ENCODE data around the gene TDRD1. TPM values are rescaled to one million over a fixed set of nuclear protein-coding genes. Genes with fewer than 3 reads are reported as not detected.

TDRD1 gene, protein sequence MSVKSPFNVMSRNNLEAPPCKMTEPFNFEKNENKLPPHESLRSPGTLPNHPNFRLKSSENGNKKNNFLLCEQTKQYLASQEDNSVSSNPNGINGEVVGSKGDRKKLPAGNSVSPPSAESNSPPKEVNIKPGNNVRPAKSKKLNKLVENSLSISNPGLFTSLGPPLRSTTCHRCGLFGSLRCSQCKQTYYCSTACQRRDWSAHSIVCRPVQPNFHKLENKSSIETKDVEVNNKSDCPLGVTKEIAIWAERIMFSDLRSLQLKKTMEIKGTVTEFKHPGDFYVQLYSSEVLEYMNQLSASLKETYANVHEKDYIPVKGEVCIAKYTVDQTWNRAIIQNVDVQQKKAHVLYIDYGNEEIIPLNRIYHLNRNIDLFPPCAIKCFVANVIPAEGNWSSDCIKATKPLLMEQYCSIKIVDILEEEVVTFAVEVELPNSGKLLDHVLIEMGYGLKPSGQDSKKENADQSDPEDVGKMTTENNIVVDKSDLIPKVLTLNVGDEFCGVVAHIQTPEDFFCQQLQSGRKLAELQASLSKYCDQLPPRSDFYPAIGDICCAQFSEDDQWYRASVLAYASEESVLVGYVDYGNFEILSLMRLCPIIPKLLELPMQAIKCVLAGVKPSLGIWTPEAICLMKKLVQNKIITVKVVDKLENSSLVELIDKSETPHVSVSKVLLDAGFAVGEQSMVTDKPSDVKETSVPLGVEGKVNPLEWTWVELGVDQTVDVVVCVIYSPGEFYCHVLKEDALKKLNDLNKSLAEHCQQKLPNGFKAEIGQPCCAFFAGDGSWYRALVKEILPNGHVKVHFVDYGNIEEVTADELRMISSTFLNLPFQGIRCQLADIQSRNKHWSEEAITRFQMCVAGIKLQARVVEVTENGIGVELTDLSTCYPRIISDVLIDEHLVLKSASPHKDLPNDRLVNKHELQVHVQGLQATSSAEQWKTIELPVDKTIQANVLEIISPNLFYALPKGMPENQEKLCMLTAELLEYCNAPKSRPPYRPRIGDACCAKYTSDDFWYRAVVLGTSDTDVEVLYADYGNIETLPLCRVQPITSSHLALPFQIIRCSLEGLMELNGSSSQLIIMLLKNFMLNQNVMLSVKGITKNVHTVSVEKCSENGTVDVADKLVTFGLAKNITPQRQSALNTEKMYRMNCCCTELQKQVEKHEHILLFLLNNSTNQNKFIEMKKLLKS
- total RNA-seq: under 1 TPM in 3 of 4 donors, not detected in 1; under 0.01 to 0.28 (median 0.16) TPM
- polyA plus RNA-seq: under 1 TPM in 1 of 3 donors, not detected in 2; 0.17 TPM

DNA sequence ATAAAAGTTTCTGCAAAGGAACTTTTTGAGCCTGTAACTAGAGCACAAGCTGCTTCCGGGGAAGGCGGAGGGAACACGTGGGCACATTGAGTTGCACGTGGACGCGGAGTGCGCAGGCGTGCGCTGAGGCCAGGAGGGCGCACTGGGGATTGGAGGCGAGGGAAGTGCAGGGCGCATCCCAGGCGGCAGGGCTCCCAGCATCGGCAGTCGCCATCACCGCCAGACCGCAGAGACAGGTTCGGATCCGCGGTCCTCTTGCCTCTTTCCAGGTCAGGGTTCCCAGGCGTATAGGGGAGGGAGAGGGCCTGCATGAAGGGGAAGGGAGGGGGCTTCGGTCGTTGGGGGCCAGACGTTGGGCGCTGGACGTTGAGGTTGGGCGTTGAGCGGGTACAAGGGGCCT is at the start of gene TDRD1:
TDRD1 (plus strand) TSS at position 206 of the 400 bp plus-strand sequence. CDS start 8,479 bp downstream, outside the sequence.
- Histone ChIP-seq H3K4me1 (peaks cover 0 to 10% (median 4%) of the 10 kb centered on the region in 4 donors), H3K27ac (no peak within 1 kb of the TSS), H3K27me3 (no peaks in the 10 kb centered on the region), H3K9me3 (no peaks in the 10 kb centered on the region), H3K36me3 (no peaks in the 10 kb centered on the region), H3K4me3 (no peak within 1 kb of the TSS)
- WGBS, 2 donors: 90 to 92% methylated on average over 28 of the region's 28 CpGs
- DNase-seq: no peak
- intact Hi-C loops (cut with DNase I): no loop called here
- TF ChIP-seq CTCF (IDR thresholded peaks at IDR 0.05): no peak
- TF ChIP-seq POLR2A (IDR thresholded peaks at IDR 0.05): no peak
- no peak for TF ChIP-seq POLR2AphosphoS5 (IDR thresholded peaks at IDR 0.05)
- TF ChIP-seq EP300 (IDR thresholded peaks at IDR 0.05): no peak

- H3K27me3 ChIP-seq: no peaks in the 10 kb centered on the region
- peaks cover 0 to 100% (median 28%) of the 10 kb centered on the region in 4 donors for H3K36me3 ChIP-seq
- intact Hi-C loops (cut with DNase I): no loop called here
- H3K4me3 ChIP-seq: no peak overlapping the region
- no peak for DNase-seq
- no peaks in the 10 kb centered on the region for H3K4me1 ChIP-seq
- H3K9me3 ChIP-seq: no peaks in the 10 kb centered on the region
- no peak overlapping the region for H3K27ac ChIP-seq
- WGBS, 2 donors: 46 to 59% methylated on average over 3 of the region's 3 CpGs
- no peak for TF ChIP-seq EP300 (IDR thresholded peaks at IDR 0.05)
Measured at GRCh38 chr10:114131094-114131493, 48.1 kb upstream of the TDRD1 start.

DNA sequence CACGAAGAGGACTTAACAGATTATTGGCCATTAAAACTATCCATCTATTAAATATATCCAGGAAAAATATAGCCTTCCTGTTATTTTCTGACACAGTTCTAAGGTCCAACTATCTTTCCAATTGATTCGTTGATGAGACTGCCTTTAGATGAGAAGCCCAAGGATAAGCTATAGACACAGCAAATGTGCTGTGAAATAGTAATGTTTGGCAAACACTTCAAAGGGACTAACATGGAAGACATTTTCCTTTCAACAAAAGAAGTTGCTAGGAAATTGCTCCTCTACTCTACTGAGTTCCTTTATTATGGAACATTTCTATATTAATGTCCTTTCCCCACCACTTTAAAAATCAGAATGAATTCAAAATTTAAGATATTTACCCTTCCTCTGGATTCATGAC is 43.7 kb upstream of the TDRD1 start:
- 83 to 93% methylated on average over 2 of the region's 2 CpGs for WGBS, 2 donors
- DNase-seq: no peak
- intact Hi-C loops (cut with DNase I): no loop called here
- no peaks in the 10 kb centered on the region for H3K27me3 ChIP-seq
- no peak overlapping the region for H3K4me3 ChIP-seq
- no peaks in the 10 kb centered on the region for H3K4me1 ChIP-seq
- H3K27ac ChIP-seq: no peak overlapping the region
- H3K36me3 ChIP-seq: peaks cover 0 to 71% (median 22%) of the 10 kb centered on the region in 4 donors
- no peak for TF ChIP-seq POLR2AphosphoS5 (IDR thresholded peaks at IDR 0.05)
- TF ChIP-seq CTCF (IDR thresholded peaks at IDR 0.05): no peak
- no peak for TF ChIP-seq POLR2A (IDR thresholded peaks at IDR 0.05)
- TF ChIP-seq EP300 (IDR thresholded peaks at IDR 0.05): no peak
- H3K9me3 ChIP-seq: no peaks in the 10 kb centered on the region

DNA sequence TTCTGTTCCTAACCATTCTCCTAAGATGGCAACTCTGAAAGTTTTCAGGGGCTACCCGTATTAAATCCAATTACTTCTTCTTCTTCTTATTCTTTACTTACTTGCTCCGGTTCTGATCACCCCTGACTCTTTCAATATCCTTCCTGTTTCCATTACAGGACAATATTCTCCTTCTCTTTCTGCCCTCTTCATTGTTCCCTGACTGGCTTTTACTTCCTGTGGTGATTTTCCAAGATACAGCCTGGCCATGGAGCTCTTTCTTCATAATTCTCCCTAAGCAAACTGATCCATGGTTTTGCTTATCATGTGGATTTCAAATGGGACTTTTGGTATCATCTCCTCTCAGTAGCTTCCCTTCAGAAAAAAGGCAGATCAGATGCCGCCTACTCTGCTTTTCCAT is 40.6 kb upstream of the TDRD1 start:
- 91 to 92% methylated on average over 3 of the region's 3 CpGs for WGBS, 2 donors
- Histone ChIP-seq H3K4me3 (no peak overlapping the region), H3K36me3 (peaks cover 0 to 45% (median 15%) of the 10 kb centered on the region in 4 donors), H3K27me3 (no peaks in the 10 kb centered on the region), H3K4me1 (peaks cover 0 to 15% (median 10%) of the 10 kb centered on the region in 4 donors), H3K27ac (no peak overlapping the region), H3K9me3 (no peaks in the 10 kb centered on the region)
- intact Hi-C loops (cut with DNase I): no loop called here
- no peak for DNase-seq
- TF ChIP-seq CTCF (IDR thresholded peaks at IDR 0.05): no peak
- no peak for TF ChIP-seq EP300 (IDR thresholded peaks at IDR 0.05)
- no peak for TF ChIP-seq POLR2A (IDR thresholded peaks at IDR 0.05)
- TF ChIP-seq POLR2AphosphoS5 (IDR thresholded peaks at IDR 0.05): no peak

Measured in sigmoid colon (tissue), 7 donors.